ENCODE data around the gene XBP1. TPM values are rescaled to one million over a fixed set of nuclear protein-coding genes. Genes with fewer than 3 reads are reported as not detected.

Gene XBP1
- total and polyA plus RNA-seq, 2 experiments from 2014 or later: 96.8 to 179 TPM

GRCh38 chr22:28821452-28821851 is 21.1 kb upstream of the XBP1 start:
- TF ChIP-seq CTCF (IDR thresholded peaks at IDR 0.05; ENCODE audit: low read depth, low read length): no peak
- no peaks in the 10 kb centered on the region for H3K36me3 ChIP-seq
- no peak for DNase-seq (ENCODE audit: low read depth in 1 of 2, low spot score in 1 of 2)

GRCh38 chr22:28820885-28821284 is 20.5 kb upstream of the XBP1 start:
- DNase-seq (ENCODE audit: low read depth in 1 of 2, low spot score in 1 of 2): no peak
- Histone ChIP-seq H3K27me3 (no peaks in the 10 kb centered on the region), H3K9me3 (ENCODE audit: low read depth) (no peaks in the 10 kb centered on the region), H3K36me3 (no peaks in the 10 kb centered on the region), H3K27ac (no peak overlapping the region), H3K4me3 (no peak overlapping the region), H3K4me1 (ENCODE audit: low read depth) (peaks cover 20% of the 10 kb centered on the region)
- no peak for TF ChIP-seq CTCF (IDR thresholded peaks at IDR 0.05; ENCODE audit: low read depth, low read length)

More at GRCh38 chr22:28821452-28821851, 21.1 kb upstream of the XBP1 start:
- Histone ChIP-seq H3K27me3 (no peaks in the 10 kb centered on the region), H3K4me3 (no peak overlapping the region), H3K9me3 (ENCODE audit: low read depth) (no peaks in the 10 kb centered on the region), H3K4me1 (ENCODE audit: low read depth) (peaks cover 20% of the 10 kb centered on the region), H3K27ac (no peak overlapping the region)

GRCh38 chr22:28819253-28820096 is 19.1 kb upstream of the XBP1 start:
- H3K36me3 ChIP-seq: no peaks in the 10 kb centered on the region
- peaks cover 20% of the 10 kb centered on the region for H3K4me1 ChIP-seq (ENCODE audit: low read depth)
- no peak overlapping the region for H3K4me3 ChIP-seq
- H3K27me3 ChIP-seq: no peaks in the 10 kb centered on the region
- H3K27ac ChIP-seq: peak overlapping the region; percentile 96
- no peak for TF ChIP-seq CTCF (IDR thresholded peaks at IDR 0.05; ENCODE audit: low read depth, low read length)
- no peaks in the 10 kb centered on the region for H3K9me3 ChIP-seq (ENCODE audit: low read depth)
- DNase-seq (ENCODE audit: low read depth in 1 of 2, low spot score in 1 of 2): no peak

- no peaks in the 10 kb centered on the region for H3K27me3 ChIP-seq
- H3K9me3 ChIP-seq (ENCODE audit: low read depth): no peaks in the 10 kb centered on the region
- no peak overlapping the region for H3K4me3 ChIP-seq
- peaks cover 19% of the 10 kb centered on the region for H3K4me1 ChIP-seq (ENCODE audit: low read depth)
- no peak for TF ChIP-seq CTCF (IDR thresholded peaks at IDR 0.05; ENCODE audit: low read depth, low read length)
- H3K36me3 ChIP-seq: no peaks in the 10 kb centered on the region
- DNase-seq (ENCODE audit: low read depth in 1 of 2, low spot score in 1 of 2): peak in 1 of 2 donors; percentile 73
- peak overlapping the region; percentile 96 for H3K27ac ChIP-seq
These were observed 17.8 kb upstream of the XBP1 start for GRCh38 chr22:28817919-28818859.

- H3K4me1 ChIP-seq (ENCODE audit: low read depth): peaks cover 13% of the 10 kb centered on the region
- no peaks in the 10 kb centered on the region for H3K36me3 ChIP-seq
- no peak overlapping the region for H3K4me3 ChIP-seq
- no peak for DNase-seq (ENCODE audit: low read depth in 1 of 2, low spot score in 1 of 2)
- H3K27me3 ChIP-seq: no peaks in the 10 kb centered on the region
- TF ChIP-seq CTCF (IDR thresholded peaks at IDR 0.05; ENCODE audit: low read depth, low read length): no peak
- H3K9me3 ChIP-seq (ENCODE audit: low read depth): no peaks in the 10 kb centered on the region
- H3K27ac ChIP-seq: no peak overlapping the region
These were observed 16.7 kb upstream of the XBP1 start for GRCh38 chr22:28817064-28817463.

All from cardiac muscle cell (in vitro differentiated cells and primary cell).